NCI-H69 (cell line): Measurements from ENCODE around the gene OR5B21.

Experiments
- DNase-seq: peaks from one replicate; lab custom pipeline; 2025; lab: John Stamatoyannopoulos, UW

OR5B21 gene

DNA sequence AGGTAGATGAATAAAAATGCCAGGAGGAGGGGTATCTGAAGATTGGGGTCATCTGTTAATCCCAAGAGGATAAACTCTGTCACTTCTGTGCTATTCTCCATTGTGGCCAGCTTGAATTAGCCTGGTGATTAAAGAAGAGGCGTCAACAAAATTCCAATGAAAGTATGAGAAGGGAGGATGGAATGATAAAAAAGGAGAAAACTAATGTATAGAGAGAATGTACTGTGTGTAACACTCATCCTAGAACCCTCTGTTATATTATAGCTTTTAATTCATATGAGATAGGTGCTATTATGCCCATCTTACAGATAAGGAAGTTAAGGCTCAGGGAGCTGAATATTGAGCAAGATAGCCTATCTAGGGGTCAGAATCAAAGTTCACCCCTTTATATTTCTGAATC, at the start of gene OR5B21:
Gene OR5B21 (minus strand): TSS at position 101 of the 400 bp plus-strand sequence. CDS start 0 bp downstream, at position 101.
- DNase-seq = no peak

DNA sequence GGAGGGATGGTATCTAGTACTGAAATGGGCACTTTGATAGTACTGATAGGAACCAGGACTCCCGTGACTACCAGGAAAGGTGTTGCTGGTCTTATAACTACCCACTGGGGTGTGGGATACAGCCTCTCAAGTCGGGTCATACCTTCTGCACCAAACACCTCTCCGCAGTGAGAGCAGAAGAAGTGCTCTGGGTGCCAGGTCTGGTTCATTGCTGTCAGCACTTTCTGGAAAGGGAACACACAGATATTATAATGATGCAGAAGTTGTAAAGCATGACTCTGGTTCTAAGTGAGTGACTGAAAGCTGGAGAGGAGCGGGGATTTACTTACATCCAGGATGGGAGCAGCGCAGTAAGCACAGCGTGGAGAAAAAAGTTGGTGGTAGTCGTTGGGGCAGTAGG, 41.7 kb upstream of the OR5B21 start:
- no peak for DNase-seq

DNA sequence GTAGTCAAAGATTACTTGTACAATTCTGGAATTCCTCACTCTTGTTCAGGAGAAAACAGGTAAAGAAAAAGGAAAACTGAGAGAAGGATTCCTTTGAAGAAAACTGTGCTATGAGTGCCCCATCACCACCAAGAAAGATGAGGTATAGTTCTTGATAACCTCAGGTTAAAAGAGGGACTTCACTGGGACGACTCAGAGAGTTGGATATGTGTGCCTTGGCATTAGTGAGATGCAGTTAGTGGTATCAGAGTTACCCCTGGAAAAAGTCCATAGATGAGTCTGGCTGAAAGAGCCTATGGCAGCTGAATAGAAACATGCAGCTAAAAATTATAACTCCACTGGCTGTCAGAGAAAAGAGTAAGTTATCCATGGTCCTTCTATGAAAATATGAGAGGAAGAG, 38.9 kb upstream of the OR5B21 start:
- DNase-seq = no peak

DNA sequence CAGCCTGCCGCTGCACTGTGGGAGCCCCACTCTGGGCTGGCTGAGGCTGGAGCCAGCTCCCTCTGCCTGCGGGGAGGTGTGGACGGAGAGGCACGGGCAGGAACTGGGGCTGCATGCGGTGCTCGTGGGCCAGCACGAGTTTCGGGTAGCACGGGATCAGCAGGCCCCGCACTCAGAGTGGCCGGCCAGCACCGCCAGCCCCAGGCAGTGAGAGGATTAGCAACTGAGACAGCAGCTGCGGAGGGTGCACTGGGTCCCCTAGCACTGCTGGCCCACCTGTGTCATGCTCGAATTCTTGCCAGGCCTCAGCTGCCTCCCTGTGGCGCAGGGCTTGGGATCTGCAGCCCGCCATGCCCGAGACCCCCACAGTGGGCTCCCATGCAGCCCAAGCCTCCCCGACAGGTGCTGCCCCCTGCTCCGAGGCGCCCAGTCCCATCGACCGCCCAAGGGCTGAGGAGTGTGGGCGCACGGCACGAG, 24.0 kb upstream of the OR5B21 start:
- DNase-seq = no peak

DNA sequence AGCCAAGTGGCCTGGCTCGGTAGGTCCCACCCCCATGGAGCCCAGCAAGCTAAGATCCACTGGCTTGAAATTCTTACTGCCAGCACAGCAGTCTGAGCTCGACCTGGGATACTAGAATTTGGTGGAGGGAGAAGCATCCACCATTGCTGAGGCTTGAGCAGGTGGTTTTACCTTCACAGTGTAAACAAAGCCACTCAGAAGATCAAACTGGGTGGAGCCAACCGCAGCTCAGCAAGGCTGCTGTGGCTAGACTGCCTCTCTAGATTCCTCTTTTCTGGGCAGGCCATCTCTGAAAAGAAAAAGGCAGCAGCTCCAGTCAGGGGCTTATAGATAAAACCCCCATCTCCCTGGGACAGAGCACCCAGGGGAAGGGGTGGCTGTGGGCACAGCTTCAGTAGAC, 22.3 kb upstream of the OR5B21 start:
- peak; percentile 11 for DNase-seq

DNA sequence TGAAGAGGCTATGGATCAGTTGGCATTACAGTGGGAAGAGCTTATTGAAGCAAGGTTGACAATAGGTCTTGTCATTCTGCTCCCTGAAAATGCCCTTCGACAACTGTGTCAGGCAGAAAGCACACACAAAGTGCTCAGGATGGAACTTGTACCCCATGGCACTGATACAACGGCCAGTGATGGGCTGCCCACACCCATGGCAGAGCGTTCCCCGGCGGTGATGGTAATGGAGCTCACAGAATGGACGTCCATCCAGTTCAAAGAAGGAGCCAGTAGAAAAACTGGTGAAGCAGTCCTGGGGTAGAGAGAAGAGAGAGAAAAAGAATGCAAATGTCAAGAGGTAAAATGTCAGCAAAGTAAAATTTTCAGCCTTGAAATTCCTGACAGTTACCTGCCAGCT, 19.5 kb upstream of the OR5B21 start:
- no peak for DNase-seq

DNA sequence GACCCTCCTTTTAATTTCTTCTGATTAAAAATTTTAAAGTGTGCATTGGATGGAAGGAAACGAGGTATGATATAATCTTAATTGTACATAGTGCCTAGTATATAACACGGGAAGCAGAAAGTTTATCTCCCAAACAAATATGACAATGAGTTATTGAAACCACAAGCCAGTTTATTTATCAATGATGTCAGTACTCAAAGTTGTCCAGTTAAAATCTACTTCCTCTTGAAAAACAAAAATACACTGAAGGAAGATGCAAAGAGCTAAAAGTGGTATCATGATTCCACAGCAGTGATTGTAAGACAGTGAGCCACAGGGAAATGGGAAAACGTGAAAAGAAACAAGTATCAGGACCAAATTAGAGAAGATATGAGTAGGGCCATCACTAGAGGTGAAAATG, 18.8 kb upstream of the OR5B21 start:
- DNase-seq = no peak

DNA sequence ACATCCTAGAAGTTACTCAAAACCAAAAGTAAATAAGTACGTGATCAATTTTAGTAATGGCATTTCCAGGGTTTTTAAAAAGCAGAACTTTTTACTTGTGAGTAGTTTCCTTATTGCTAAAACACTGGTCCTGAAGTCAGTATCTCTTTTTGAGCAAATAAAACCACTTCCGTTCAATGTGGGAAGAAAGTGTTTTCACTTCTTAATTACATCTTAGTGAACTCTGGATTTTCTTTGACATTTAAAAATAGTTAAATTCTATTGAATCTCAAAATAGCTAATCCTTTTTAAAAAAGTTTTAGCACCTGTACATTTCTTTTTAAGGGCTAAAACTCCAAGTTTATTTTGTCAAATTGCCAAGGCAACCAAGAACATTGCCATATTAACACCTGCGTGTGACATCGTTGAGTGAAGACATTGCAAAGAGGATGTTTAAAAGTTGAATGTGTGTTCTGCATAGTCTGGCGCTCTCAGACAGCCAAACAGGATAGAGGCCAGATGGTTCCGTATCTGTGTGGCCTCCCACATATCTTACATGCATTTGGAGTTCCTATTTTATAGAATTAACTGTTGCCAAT, 17.2 kb upstream of the OR5B21 start:
- no peak for DNase-seq

DNA sequence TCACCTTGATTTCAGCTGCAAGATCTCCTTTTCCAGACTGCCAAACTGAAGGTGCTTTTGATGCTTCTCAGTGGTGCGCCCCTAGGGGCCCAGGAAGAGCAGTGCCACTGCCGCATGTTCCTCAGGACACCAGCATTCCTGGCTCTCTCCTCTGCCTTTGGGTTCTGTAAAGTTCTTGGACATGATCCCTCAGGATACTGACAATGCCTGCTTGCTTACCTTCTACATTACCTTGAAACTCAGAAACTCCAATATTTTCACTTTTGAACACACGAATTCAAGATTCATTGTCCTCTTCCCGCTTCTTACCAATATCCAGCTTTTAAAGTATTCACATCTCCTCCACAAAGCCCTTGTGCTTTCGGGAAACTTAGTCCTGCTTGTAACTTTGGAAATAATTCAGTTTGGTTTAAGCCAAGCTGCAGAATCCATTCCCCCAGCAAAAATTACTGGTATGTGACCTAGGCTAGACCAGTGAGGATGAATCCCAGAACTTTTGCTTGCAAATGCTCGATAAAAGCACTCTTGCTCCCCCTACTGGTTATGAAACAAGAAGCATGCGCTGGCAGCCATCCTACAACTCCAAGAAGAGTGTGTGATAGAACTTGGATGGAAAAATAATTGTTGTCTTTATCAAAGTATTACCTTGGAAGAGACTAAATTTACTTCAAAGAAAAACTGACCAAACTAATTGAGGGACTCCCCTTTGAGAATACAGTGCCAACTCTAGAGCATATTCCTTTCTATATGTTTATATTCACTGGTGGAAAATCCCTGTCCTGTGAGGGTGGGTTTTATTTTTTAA, 16.5 kb upstream of the OR5B21 start:
- DNase-seq = peak; percentile 81

DNA sequence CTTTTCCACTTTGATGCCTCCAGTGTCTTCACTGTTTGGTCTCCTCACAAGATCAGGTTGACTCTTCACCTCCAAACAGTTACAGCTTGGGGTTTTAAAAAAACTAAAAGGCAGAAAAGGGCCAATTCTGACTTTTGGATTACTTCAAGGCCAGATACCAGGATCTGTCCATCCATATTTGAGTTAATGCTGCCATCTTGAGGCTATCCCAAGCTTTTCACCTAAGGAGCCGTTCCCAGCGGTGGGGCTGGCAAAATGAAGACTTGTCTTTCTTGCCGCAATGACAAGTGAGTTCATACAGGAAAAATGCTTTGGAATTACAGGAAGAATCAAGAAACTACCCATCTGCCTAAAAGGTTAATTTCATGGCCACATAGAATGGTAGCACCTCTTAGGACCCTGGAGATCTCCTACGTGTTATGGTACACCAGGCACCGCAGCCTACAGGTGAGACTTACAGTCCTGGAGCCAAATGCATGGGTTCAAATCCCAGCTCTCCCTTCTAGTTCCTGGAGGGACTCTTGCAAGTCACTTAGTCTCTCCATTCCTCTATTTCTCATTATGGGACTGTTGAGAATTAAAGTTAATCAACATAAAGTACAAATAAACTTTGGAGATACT, 6.0 kb upstream of the OR5B21 start:
- DNase-seq = peak; percentile 60

DNA sequence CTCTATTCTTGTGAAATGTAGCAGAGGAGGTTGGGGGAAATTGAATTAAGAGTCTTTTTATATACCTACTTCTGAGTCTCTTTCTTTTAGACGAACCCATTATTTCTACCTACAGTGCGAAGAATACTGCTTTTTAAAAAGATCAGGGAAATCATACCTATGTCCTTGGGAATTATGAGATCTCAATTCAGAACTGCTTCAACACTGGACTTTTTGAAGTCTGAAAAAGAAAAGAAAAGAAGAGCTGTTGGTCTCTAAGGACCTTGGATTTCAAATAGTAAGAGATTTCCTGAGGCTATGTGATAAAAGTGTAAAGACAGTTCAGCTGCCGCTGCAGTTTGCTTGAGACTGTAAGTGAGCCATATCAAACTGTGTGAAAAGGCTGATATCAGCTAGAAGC, 3.7 kb upstream of the OR5B21 start:
- DNase-seq = no peak

DNA sequence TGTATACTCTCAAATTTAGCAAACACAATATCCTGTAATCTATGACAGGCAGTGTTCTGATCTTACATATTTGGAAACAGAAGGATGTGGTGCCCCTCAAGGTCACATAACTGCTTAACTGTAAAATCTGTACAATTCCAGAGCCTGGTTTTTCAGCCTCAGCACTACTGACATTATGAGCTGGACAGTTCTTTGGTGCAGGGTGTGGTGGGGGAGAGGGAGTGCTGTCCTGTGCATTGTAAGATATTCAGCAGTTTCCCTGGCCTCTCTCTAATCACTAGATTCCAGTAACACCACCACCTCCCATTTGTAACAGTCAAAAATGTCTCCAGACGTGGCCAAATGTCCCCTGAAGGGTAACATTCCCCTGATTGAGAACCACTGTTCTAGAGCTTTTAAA, 1.8 kb upstream of the OR5B21 start:
- DNase-seq = no peak

DNA sequence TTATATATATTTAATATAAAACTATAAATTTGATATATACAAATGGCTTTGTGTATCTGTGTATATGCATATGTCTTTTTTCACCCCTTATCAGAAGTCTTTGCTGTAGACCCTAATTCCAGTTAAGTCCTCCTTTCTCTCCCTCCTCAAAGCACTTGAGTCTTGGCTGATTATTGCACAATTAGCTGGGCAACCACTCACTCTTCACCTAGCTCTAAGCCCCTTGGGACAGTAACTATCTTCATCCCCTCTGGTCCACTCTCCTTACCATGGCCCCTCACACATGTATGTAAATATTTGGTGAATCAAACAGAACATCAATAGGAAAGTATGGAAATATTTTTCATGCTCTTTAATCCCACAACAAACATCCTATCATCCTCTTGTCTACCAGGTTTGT, 909 bp upstream of the OR5B21 start:
- no peak for DNase-seq

DNA sequence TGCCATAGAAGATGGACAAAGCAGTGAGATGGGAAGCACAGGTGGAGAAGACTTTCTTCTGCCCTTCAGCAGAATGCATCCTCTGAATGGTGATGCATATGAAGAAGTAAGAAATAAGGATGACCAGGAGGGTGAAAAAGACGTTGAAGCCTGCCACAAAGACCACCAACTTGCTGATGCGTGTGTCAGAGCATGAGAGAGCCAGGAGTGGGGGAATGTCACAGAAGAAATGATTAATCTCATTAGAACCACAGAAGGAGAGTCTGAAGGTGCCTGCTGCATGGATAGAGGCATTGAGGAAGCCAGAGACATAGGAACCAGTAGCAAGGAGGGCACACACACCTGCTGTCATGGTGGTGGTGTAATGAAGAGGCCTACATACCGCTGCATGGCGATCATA, 550 bp downstream of the OR5B21 start:
- no peak for DNase-seq

DNA sequence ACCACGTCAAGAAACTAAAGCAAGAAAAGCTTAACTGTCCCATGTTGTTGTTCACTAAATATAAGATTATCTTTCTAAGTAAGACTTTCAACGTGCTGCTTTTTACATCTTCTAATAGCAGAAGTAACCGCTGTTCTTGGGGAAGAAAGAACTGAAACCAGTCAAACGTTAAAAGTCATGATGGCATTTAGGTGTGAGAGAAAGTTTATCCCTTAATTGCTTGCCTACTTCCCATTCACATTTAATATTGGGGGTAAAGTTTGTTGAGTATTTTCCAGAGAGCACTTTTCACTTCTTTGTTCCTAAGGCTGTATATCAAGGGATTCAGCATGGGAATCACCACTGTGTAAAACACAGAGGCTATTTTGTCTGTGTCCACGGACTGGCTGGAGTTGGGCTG, 970 bp downstream of the OR5B21 start:
- DNase-seq = no peak

DNA sequence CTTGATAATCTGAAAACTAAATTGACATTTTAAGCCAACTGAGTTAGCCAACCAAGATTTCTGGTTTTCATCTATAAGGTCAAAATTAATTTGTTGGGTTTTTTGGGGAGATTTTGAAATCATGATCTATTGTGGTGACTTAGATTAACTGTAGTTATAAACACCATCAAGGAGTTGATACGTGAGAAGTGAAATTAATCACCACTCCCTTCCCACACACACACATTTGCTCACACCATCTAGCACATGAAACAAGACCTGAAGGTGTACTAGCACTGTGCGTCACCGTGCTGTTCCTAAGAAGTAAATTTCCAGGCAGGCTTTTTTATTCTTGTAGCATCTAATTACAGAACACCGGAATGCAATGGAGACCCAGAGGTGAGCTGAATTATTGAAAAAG, 2.1 kb downstream of the OR5B21 start:
- DNase-seq = no peak

DNA sequence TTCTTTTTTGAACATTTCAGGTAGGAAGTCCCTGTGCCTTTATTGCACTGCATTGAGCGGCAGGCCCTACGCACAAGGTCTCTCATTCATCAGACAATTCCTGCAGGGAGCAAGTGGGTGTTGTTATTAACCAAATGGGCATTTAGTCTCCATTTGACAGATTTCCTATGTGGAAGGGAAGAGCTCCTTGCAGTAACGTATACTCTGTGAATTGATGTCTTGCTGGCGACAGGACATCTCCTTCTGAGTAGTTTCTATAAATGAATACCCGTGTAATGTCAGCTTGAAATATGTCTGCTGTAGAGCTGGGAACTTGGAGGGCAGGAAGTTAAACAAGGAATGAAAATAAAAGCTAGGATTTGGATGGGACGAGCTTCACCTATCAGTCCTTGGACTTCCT, 3.7 kb downstream of the OR5B21 start:
- no peak for DNase-seq

DNA sequence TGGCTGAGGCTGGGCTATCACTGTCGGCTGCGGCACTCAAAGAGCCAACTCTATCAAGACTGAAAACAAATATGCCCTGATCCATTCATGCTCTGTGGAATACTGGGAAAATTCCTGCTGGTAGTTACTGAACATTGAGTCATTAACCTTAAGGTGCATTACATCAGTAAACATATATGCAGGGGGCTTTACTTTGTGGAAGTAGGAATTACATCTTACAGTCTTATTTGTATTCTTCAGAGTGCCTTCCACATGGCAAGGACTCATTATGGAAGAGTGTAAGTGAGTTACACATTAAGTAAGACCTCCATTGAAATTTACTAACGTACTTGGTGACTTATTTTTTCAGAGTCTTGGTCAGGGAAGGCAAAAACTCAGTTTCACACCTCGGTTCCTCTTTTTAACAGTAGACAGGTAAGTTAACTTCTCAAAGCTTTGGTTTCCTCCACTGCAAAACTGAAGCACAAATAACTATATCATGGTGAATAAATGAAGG, 4.5 kb downstream of the OR5B21 start:
- no peak for DNase-seq

DNA sequence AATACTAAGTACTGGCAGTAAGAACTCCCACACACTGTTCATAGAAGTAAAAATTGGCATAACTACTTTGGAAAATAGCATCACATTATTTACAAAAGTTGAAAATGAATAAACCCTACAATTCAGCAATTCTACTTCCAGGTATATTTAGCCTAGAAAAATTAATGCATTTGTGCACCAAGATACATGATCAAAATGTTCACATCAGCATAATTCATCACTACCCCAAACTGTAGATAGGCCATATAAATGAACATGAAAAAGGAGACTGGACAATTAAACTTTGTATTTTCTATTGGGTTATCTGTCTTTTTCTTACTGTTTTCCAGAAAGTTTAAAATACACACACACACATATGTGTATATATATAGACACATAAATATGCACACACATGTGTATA, 5.9 kb downstream of the OR5B21 start:
- no peak for DNase-seq

DNA sequence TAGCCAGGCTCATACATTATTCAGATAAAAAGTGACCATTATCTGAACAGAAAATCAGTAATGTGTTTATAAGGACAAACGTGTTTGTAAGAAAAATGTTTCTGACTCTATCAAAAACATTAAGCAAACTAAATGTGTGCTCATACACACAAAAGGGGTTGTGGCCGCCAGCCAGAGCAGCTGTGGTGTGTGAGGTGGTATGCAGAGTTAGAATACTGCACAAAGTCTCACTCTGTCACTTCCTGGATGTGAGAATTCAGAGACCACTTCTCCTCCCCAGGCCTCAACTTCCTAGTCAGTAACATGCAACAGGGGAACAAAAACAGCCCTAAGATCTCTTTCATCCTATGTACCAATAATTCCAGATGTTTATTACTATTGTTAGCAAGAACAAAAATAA, 9.4 kb downstream of the OR5B21 start:
- no peak for DNase-seq

DNA sequence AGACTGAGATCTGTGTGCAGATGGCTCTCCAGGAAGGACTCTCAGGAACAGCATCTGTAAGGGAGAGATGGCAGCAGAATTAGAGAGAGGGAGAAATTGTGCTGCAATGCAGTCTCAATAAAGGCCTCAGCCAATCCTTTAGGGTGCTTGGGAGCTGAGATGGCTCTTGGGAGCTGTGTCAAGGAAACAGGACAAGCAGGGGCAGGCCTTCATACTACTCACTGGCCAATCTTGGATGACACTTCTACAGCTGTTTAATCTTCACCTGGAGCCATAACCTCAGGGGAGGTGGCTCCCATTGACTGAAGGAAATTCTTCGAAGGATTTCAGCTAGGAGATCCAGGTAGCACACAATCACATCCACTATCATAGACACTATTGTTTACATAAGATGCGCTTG, 10.0 kb downstream of the OR5B21 start:
- DNase-seq = no peak

DNA sequence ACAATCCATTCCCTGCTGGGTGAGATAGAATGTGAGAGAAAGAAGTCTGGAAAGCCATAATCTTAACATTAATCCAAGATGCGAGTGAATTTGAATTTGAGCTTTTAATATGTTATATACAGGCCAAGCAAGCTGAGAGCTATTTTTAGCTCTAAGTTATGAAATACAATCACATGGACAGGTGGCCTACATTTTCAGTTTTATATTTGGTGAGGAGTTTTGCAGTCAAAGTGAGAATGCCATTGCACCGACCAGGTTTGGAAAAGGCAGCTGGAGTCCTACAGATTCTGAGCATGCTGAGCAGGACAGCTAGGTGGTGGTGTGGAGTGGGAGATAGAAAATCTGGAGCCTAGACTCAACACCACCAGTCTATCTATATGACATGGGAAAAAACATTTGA, 12.0 kb downstream of the OR5B21 start:
- DNase-seq = no peak

DNA sequence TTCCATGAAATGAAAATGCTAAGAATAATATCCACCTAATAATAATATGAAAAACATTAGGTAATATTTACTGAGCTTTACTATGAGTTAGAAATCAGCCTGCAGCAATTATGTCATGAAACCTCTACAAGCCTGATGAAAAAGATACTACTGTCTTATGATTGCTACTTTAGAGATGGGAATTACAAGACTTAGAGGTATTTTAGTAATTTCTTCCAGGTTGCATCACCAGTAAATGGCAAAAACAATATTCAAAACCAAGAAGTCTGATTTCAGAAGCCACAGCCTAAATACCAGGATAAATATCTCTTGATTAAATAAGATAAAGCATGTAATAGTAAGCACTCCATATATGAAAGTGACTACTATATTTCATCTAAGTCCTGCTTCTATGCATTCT, 13.8 kb downstream of the OR5B21 start:
- DNase-seq = no peak
